CD4-positive, alpha-beta T cell treated with Interleukin-17A for 1 hour (primary cell): Measurements from ENCODE around the gene CTBP1.

Experiments used
- DNase-seq: peaks from one replicate; pipeline ENCODE4 v3.0.0-alpha.2; 2020

The CTBP1 gene

GRCh38 chr4:1207603-1208265 is 41.2 kb downstream of the CTBP1 start:
- DNase-seq, result no peak

- DNase-seq, result no peak
Measured at GRCh38 chr4:1207157-1207470, 41.8 kb downstream of the CTBP1 start.

GRCh38 chr4:1206299-1207156 is 42.4 kb downstream of the CTBP1 start:
- DNase-seq, result no peak

- no peak for DNase-seq
Measured at GRCh38 chr4:1205586-1206298, 43.2 kb downstream of the CTBP1 start.

GRCh38 chr4:1204828-1205585 is 43.9 kb downstream of the CTBP1 start:
- DNase-seq, result no peak

- DNase-seq, result no peak
Measured at GRCh38 chr4:1204286-1204827, 44.6 kb downstream of the CTBP1 start.

- no peak for DNase-seq
Measured at GRCh38 chr4:1203026-1203616, 45.8 kb downstream of the CTBP1 start.

- DNase-seq, result no peak
Measured at GRCh38 chr4:1202526-1203011, 46.4 kb downstream of the CTBP1 start.

- DNase-seq, result peak; percentile 90
Measured at GRCh38 chr4:1201851-1202525, 46.9 kb downstream of the CTBP1 start.

GRCh38 chr4:1200425-1201035 is 48.4 kb downstream of the CTBP1 start:
- DNase-seq, result peak; percentile 23

- DNase-seq, result no peak
Measured at GRCh38 chr4:1199556-1200331, 49.2 kb downstream of the CTBP1 start.

GRCh38 chr4:1198098-1198844 is 50.7 kb downstream of the CTBP1 start:
- no peak for DNase-seq

- no peak for DNase-seq
Measured at GRCh38 chr4:1196421-1197183, 52.3 kb downstream of the CTBP1 start.

GRCh38 chr4:1195891-1196401 is 53.0 kb downstream of the CTBP1 start:
- no peak for DNase-seq

GRCh38 chr4:1195109-1195671 is 53.7 kb downstream of the CTBP1 start:
- DNase-seq, result no peak

- DNase-seq, result no peak
Measured at GRCh38 chr4:1194010-1194900, 54.7 kb downstream of the CTBP1 start.
